ENCODE data around the gene STAU1.
"Not testable (repeated sequence)": the region's sequence is repeated elsewhere in the genome, so short reads cannot be mapped to it uniquely, and the experiment has no call there.

Gene STAU1

GRCh38 chr20:49187851-49188641 is at the start of gene STAU1:
Gene STAU1, minus strand, starts transcription at chr20:49188334. Its CDS starts 22,133 bp downstream, at chr20:49166201.
- DNase-seq: peak; percentile 96

GRCh38 chr20:49237531-49237930 is 49.4 kb upstream of the STAU1 start:
- no peak for DNase-seq

GRCh38 chr20:49236301-49236700 is 48.2 kb upstream of the STAU1 start:
- no peak for DNase-seq

- DNase-seq: no peak
These were observed 46.7 kb upstream of the STAU1 start for GRCh38 chr20:49234831-49235230.

GRCh38 chr20:49233226-49233625 is 45.1 kb upstream of the STAU1 start:
- no peak for DNase-seq

GRCh38 chr20:49231471-49231870 is 43.3 kb upstream of the STAU1 start:
- no peak for DNase-seq

GRCh38 chr20:49230561-49231133 is 42.5 kb upstream of the STAU1 start:
- DNase-seq: no peak

GRCh38 chr20:49230021-49230420 is 41.9 kb upstream of the STAU1 start:
- no peak for DNase-seq

- no peak for DNase-seq
These were observed 41.2 kb upstream of the STAU1 start for GRCh38 chr20:49229381-49229780.

- peak; percentile 92 for DNase-seq
These were observed 40.5 kb upstream of the STAU1 start for GRCh38 chr20:49228676-49229075.

GRCh38 chr20:49225896-49226295 is 37.8 kb upstream of the STAU1 start:
- no peak for DNase-seq

GRCh38 chr20:49219924-49220831 is 32.0 kb upstream of the STAU1 start:
- DNase-seq: no peak

GRCh38 chr20:49219091-49219923 is 31.2 kb upstream of the STAU1 start, which contains the start of gene DDX27:
Gene DDX27, plus strand, starts transcription at chr20:49219416. Its CDS starts 33 bp downstream, at chr20:49219449.
- DNase-seq: peak; percentile 98

GRCh38 chr20:49218739-49219090 is 30.6 kb upstream of the STAU1 start:
- DNase-seq: not testable (repeated sequence)

- DNase-seq: peak; percentile 85
These were observed 29.0 kb upstream of the STAU1 start for GRCh38 chr20:49216991-49217578.

GRCh38 chr20:49215232-49215631 is 27.1 kb upstream of the STAU1 start:
- DNase-seq: no peak

GRCh38 chr20:49214571-49214970 is 26.4 kb upstream of the STAU1 start:
- DNase-seq: no peak

GRCh38 chr20:49210757-49211110 is 22.6 kb upstream of the STAU1 start:
- DNase-seq: no peak

GRCh38 chr20:49210101-49210756 is 22.1 kb upstream of the STAU1 start:
- no peak for DNase-seq

GRCh38 chr20:49207076-49207475 is 18.9 kb upstream of the STAU1 start:
- DNase-seq: no peak

GRCh38 chr20:49203746-49204145 is 15.6 kb upstream of the STAU1 start:
- no peak for DNase-seq

GRCh38 chr20:49203011-49203410 is 14.9 kb upstream of the STAU1 start:
- no peak for DNase-seq

Measured in NCI-H1105 (cell line).